K562 (cell line): ENCODE measurements around the gene PHF1.

ENCODE experiments used
- BRCA1 ChIP-seq, 2 experiments: fragments of 450-650 bp in 1 of 2; sonication (generic) in 1 of 2; formaldehyde crosslinking in 1 of 2; IDR thresholded peaks; 2 replicates each; pipeline versions ENCODE4 v1.5.0 to v1.6.1; 2017 to 2020; ENCODE audit warnings: mild to moderate bottlenecking in 1 of 2, missing genetic modification reagents in 1 of 2
- C11orf30 ChIP-seq: fragments of 450-650 bp; IDR thresholded peaks from 2 replicates; pipeline ENCODE4 v1.6.1; 2016; ENCODE audit warnings: low read depth, mild to moderate bottlenecking
- MAFG ChIP-seq: fragments of 450-650 bp; conservative IDR thresholded peaks from 2 replicates; pipeline ENCODE4 v1.6.1; 2016; ENCODE audit warnings: missing genetic modification characterization, missing compliant biosample characterization
- MYNN ChIP-seq, 2 experiments: sonication (generic); formaldehyde crosslinking in 1 of 2; IDR thresholded peaks; 2 replicates each; pipeline versions ENCODE4 v1.5.0 to v1.6.1; 2016 to 2020; ENCODE audit warnings: antibody characterized with exemption in 1 of 2, missing genetic modification reagents in 1 of 2
- SMAD4 ChIP-seq: fragments of 250-450 bp; sonication (Bioruptor Pico); conservative IDR thresholded peaks from 2 replicates; pipeline ENCODE4 v1.8.0; 2021; ENCODE audit warnings: inconsistent platforms, mild to moderate bottlenecking, moderate library complexity
- ZNF232 ChIP-seq: sonication (generic); formaldehyde crosslinking; IDR thresholded peaks from 2 replicates; pipeline ENCODE4 v1.8.0; 2022; ENCODE audit warnings: mild to moderate bottlenecking, missing genetic modification reagents
- ZNF263 ChIP-seq: sonication (generic); formaldehyde crosslinking; IDR thresholded peaks from 2 replicates; pipeline ENCODE4 v1.8.0; 2022; ENCODE audit warnings: mild to moderate bottlenecking, missing genetic modification reagents, borderline replicate concordance
- ZNF444 ChIP-seq: fragments of 250-450 bp; sonication (Bioruptor Pico); IDR thresholded peaks from 2 replicates; pipeline ENCODE4 v1.4.0; 2020; ENCODE audit warnings: mild to moderate bottlenecking, moderate library complexity
- ZSCAN29 ChIP-seq: fragments of 450-650 bp; IDR thresholded peaks from 2 replicates; pipeline ENCODE4 v1.6.1; 2017
- TF ChIP-seq, protein P1 (sequence below), 2 experiments: IDR thresholded peaks; 2 replicates each; pipeline ENCODE4 v1.6.1; 2012; ENCODE audit warnings: improper control_type of control experiment in 2 of 2, low read depth in 2 of 2, low read length in 2 of 2, borderline replicate concordance in 1 of 2

DNA sequence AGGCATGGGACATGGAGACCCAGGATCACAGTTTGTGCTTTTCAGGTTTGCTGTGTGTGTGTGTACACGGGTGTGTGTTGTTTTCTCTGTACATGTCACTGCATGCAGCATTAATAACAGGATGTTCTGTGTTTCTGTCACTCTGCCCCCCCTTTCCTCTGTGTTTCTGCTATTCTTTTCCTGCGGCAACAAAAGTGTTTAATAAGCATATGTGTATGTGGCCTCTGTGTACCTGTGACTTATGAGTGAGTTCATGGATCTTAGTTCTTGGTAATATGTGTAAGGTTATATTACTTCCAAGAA is 18.9 kb downstream of the PHF1 start:
- TF ChIP-seq MYNN (IDR thresholded peaks at IDR 0.05) (no peak), MYNN (CRISPR knock-in tag; IDR thresholded peaks at IDR 0.05) (no peak), BRCA1 (IDR thresholded peaks at IDR 0.05) (no peak), BRCA1 (CRISPR knock-in tag; IDR thresholded peaks at IDR 0.05) (peak; percentile 4; the same call in 1 of the 2 replicates), MAFG (tag) (no peak), ZNF444 (CRISPR knock-in tag) (no peak), C11orf30 (no peak), ZSCAN29 (no peak), ZNF232 (CRISPR knock-in tag) (no peak), ZNF263 (CRISPR knock-in tag) (no peak), SMAD4 (CRISPR knock-in tag) (no peak)
- TF ChIP-seq, protein P1, sequence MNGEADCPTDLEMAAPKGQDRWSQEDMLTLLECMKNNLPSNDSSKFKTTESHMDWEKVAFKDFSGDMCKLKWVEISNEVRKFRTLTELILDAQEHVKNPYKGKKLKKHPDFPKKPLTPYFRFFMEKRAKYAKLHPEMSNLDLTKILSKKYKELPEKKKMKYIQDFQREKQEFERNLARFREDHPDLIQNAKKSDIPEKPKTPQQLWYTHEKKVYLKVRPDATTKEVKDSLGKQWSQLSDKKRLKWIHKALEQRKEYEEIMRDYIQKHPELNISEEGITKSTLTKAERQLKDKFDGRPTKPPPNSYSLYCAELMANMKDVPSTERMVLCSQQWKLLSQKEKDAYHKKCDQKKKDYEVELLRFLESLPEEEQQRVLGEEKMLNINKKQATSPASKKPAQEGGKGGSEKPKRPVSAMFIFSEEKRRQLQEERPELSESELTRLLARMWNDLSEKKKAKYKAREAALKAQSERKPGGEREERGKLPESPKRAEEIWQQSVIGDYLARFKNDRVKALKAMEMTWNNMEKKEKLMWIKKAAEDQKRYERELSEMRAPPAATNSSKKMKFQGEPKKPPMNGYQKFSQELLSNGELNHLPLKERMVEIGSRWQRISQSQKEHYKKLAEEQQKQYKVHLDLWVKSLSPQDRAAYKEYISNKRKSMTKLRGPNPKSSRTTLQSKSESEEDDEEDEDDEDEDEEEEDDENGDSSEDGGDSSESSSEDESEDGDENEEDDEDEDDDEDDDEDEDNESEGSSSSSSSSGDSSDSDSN (IDR thresholded peaks at IDR 0.05; ENCODE audit: borderline replicate concordance in 1 of 2, low read depth in 2 of 2, low read length in 2 of 2), result no peak
